GM18526 (cell line): ENCODE measurements around the gene PCP4L1.

Experiments
- POLR2A ChIP-seq: IDR thresholded peaks from 3 replicates; pipeline ENCODE4 v1.6.1; 2011; ENCODE audit not compliant: insufficient read length; ENCODE audit errors: extremely low read depth

Gene PCP4L1

DNA sequence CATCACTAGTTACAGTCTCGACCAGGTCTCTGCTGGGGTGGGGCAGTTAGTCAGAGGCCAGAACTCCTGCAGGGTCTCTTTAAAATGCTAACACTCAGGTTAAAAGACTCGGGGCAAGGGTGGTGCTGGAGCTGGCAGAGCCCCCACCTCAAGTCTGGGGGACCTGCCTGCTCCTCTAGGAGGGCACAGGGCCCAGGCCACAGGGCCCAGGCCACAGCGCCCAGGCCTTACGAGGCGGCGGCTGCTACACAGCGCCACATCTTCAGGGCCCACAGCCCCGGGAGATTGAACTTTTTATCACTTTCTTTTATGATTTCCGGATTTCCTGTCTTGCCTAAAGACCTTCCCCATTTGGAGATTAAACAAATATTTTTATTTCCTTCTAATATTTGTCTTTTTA, 40.8 kb downstream of the PCP4L1 start:
- TF ChIP-seq POLR2A: no peak

DNA sequence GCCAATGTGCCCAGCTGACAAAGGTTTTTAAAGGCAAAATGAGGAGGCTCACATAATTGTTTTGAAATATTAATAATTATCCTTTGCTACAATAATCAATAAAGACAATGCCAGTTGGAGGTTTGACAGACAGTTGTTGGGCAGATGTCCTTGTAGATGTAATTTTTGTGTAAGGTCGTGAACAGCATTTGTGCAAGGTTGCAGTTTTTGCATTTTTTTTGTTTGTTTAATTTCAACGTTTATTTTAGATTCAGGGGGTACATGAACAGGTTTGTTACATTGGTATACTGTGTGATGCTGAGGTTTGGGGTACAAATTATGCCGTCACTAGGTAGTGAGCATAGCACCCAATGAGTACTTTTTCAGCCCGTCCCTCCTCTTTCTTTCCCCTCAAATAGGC, 41.9 kb downstream of the PCP4L1 start:
- no peak for TF ChIP-seq POLR2A

DNA sequence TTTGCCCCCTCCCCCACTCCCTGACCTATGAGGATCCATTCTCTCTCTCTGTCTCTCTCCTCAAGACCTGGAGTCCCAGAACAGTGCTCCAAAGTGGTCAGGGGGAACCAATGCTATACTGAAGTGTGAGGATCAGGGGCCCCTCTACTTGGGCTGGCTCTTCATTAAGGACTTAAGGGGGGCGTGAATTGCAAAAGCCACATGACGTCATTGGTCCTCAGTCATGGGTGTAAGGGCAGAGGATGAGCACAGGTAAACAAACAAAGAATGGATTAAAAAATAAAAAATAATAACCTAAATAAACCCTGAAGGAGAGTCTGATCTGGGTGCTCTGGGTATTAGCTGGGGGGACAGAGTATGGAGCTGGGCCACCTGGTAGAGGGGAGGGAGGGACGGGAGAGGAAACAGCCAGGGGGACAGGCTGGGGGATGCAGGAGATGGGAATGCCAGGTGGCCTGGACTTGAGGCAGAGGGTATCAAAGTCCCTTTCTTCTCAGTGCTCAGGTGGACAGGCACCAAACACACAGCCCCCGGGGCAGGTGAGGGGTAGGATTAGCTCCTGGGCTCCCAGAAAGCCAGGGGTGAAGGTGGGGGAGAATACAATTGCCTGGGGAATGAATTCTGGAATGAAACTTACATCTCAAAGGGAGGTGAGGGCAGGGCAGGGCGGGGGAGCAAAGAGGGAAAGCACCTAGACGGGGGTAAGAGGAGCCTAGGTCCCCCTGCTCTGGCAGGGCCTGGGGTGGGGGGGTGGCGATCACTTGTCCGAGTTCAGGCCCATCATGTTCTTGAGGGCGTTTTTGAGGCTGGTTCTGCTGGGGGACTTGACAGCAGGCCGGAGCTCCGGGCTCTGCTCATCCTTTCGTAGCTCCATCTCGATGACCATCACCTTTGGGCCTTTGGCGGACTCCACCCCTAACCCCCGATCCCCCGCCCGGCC, 46.7 kb downstream of the PCP4L1 start:
- no peak for TF ChIP-seq POLR2A

DNA sequence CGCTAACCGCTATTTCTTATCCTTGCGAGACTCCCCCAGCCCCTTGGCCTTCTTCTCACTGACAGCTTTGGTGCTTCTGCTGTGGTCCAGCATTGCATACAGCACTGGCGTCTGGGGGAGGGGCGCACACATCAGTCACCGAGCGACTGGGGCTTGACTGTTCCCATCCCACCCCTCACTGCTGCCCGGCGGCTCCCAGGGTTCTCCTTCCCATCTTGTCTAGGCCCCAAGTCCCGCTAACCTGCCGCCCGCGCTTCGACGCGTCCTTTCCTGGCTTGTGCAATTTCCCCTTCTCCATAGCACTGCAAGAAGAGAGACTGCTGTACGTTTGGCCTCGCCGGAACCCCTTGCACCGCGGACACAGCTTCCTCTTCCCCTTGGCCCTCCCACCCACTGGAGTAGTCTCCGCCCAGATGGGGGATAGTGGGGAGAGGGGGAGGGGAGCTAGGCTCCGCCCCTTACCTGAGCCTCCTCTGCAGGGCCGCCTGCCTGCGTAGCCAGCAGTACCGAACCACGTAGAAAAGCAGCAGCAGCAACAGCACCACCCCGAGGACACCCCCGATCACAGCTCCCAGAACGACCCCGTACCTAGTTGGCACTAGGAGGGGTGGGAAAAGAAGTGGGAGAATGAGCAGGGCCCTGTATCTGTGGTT, 47.4 kb downstream of the PCP4L1 start:
- peak; percentile 67 for TF ChIP-seq POLR2A

DNA sequence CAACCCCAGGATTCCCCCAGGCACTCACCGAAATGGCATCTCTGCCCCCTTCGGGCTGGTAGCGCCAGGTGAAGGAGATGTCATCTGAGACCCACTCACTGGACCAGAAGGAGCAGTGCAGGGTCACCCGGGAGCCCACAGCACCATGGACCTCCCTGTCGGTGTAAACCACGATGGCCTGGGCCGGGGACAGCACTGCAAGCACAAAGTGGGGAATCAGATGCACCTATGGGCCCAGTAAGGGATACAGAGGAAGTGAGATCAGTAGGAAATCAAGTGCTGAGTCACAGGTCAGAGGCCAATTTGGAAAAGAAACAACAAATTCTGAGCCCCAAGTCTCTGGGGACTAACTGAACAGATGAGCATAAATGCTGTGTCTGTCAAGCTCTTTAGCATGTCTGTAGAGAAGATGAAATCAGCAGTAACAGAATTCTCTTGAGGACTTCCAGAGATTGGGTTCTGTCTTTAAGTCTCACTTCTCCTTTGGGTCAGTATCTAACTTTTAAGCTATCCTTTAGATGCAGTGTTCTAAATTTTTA, 48.8 kb downstream of the PCP4L1 start:
- no peak for TF ChIP-seq POLR2A

DNA sequence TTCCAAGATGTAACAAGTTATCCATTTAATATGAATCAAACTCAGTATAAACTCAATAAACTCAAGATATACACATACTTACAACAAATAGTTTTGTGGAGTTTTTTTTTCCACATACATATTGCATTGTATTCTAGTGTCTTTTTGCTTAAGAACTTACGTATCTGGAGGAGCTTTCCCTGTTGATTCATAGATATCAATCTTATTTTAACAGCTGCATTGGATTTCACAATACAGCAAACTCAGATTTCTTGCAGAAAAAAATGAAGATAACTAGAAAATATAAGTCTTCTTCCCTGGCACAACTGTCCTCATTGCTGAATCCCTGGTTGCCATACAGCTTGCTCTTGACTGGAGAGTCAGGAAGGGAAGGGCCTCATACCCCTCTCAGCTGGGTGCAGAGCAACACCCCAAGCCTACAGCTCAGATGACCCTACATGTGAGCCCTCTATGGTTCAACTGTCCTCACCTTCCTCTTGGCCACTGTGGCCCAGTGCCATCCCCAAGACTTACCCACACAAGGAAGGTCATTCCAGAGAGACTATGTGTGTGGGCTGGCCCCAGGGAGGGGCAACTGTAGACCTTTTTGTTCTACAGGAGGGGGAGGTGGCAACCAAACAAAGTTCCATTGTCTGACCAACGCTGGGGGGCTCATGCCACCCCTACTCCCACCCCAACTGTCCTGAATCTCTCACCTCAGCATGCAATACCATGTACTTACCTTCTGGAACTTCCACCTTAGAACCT, 49.5 kb downstream of the PCP4L1 start:
- no peak for TF ChIP-seq POLR2A

DNA sequence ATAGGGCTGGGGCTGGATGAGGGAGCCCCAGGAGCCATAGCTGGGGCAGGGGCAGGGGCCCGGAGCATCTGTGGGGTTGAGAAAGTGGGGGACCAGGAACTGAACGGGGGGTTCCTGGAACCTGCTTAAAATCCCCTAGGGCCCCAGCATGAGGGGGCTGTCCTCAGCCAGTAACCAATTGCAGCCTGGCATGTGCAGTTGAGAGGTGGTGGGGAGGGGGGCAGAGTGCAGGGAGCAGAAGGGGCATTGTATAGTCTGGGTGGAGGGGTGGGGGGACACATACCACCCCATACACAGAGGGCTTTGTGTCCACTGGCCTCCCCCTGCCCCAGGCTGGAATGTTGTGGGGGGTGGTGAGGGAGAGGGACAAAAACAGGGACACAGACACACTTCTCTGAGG, 51.3 kb downstream of the PCP4L1 start, which contains the start of gene MPZ:
Gene MPZ (minus strand): TSS at position 101 of the 400 bp plus-strand sequence. CDS start 63 bp downstream, at position 38.
- no peak for TF ChIP-seq POLR2A

DNA sequence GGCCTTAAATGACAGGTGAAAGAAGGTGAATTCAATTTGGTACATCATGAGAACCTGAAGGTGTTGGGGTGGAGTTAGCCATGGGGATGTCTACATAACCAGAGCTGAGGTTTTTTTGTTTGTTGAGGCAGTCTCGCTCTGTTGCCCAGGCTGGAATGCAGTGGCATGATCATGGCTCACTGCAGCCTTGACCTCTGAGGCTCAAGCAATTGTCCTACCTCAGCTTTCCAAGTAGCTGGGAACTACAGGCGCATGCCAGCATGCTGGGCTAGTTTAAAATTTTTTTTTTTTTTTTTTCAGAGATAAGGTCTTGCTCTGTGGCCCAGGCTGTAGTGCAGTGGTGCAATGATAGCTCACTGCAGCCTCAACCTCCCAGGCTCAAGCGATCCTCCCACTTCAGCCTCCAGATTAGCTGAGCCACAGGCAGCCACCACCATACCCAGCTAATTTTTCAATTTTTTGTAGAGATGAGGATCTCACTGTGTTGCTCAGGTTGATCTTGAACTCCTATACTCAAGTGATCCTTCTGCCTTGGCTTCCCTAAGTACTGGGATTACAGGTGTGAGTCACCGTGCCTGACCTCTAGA, 53.1 kb downstream of the PCP4L1 start:
- no peak for TF ChIP-seq POLR2A

DNA sequence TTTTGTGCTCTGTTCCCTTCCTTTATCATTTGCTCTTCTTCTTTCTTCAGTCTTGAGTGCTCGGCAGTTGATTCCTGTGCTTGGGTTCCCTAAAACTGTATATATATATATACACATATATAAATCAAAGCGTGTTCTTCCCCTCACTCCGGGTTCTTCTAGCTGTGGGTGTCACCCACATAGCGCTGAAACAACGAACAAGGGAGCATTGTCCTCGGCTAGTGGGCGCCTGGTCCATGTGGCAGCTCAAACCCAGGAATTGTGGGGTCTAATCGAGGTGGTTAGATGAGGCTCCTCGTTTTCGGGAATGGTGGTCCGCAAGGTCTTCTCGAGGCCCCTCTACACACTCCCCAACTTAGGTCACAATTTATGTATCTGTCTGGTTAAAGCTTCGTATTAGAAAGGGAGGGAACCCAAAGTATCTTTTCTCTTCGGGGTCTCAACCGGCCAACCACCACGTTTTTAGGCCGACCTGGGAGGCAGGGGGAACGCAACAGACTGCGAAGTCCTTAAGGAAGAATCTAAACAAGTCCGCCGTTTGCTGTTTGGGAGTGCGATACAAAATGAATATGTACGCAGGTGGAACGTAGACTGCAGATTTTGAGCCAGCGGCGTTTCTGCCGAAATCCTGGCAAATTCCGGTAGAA, 55.1 kb downstream of the PCP4L1 start:
- TF ChIP-seq POLR2A: no peak

DNA sequence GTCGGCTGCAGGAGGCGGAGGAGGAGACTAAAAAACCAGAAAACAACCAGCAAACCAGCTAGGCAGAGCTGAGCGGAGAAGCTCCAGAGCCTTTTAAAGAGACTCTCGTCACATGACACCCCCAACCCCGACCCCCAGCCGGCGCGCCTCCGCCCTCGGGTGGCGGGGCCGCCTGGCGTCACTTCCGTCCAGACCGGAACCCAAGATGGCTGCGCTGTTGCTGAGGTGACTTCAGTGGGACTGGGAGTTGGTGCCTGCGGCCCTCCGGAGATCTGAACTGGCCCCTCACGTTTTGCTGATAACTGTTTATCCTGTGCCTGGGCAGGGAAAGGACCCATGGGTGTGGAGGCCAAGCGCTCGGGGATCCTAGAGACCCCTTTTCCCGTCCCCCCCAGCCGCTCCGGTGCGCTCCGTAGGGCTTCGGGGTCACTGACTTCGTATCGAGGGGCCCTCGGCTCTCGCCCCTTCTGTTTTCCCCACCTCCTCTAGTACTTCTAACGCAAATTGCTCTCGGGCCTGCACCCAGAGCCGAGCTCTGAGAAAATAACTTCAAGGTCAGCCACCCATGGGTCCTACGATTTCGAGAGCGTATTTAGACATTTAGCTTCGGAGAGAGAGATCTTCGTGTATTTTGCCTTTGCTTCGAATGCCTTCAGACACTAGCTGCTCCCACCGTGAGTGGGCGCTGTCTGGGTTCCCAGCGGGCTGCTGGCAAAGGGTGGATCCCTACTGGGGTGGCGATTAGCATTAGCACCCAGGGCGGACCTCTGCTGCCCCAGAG, 55.8 kb downstream of the PCP4L1 start, which contains the start of gene SDHC:
Gene SDHC (plus strand): TSS at position 181 of the 781 bp plus-strand sequence. CDS start 25 bp downstream, at position 206.
- TF ChIP-seq POLR2A: peak; percentile 93

DNA sequence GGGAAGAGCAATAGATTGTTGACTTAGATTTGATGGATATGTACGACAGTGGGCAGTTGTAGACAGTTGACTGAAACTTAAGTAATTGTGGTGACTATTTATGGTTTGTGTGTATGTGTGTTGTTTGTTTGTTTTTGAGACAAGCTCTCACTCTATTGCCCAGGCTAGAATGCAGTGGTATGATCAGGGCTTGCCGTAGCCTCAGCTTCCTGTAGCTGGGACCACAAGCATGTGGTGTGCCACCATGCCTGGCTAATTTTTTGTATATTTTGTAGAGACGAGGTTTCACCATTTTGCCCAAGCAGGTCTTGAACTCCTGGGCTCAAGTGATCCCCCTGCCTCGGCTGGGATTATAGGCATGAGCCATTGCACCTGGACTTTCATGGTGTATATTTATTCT, 65.5 kb downstream of the PCP4L1 start:
- TF ChIP-seq POLR2A: no peak

DNA sequence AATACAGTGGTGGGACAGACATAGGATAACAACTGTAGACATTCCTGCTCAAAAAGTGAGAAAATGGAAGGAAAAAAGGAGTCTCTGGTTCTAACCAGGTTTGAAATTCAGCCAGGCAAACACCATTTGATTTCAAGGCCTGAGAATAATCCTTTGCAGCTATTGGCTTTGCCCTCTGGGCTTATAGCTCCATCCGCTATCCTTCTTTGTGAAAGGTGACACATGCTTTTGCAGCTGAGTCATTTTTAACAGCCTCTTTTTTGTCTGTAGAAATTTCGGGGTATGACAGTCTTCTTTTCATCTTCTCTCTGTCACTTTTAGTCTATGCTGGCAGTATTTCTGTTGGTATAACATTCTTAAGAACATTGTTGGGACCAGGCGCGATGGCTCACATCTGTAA, 71.8 kb downstream of the PCP4L1 start:
- no peak for TF ChIP-seq POLR2A

DNA sequence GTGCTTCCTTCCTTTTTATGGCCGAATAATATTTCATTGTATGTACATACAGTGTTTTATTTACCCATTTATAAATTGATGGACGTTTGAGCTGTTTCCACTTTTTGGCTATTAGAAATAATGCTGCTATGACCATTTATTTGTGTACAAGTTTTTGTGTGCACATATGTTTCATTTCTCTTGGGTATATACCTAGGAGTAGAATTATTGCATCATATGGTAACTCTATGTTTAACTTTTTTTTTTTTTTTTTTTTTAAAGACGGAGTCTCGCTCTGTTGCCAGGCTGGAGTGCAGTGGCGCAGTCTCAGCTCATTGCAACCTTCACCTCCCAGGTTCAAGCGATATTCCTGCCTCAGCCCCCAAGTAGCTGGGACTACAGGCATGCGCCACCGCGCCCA, 74.6 kb downstream of the PCP4L1 start:
- no peak for TF ChIP-seq POLR2A
